Keratinocyte (primary cell): ENCODE data around the gene DCDC2. TPM values are rescaled to one million over a fixed set of nuclear protein-coding genes. Genes with fewer than 3 reads are reported as not detected.

Experiments used
- DNase-seq: peaks from one replicate; pipeline ENCODE4 v3.0.0-alpha.2; 2011; ENCODE audit warnings: low read depth, missing footprints, low spot score
- FAIRE-seq: peaks from 2 replicates; lab custom pipeline; 2011; peaks lifted over from hg19 to GRCh38; lab: Jason Lieb, UNC
- H2AFZ ChIP-seq: 2 replicates; pipeline ENCODE4 v1.6.0; 2012; ENCODE audit warnings: low read length, control low read depth, inconsistent platforms; ENCODE audit not compliant: control insufficient read depth
- H3K27ac ChIP-seq: 2 replicates; pipeline ENCODE4 v1.5.1; 2011; ENCODE audit warnings: low read length; ENCODE audit not compliant: control insufficient read depth, insufficient read depth
- H3K27me3 ChIP-seq: 3 replicates; pipeline ENCODE4 v1.6.0; 2011; ENCODE audit warnings: low read length; ENCODE audit not compliant: control insufficient read depth, insufficient read depth; ENCODE audit errors: extremely low read depth
- H3K36me3 ChIP-seq, 2 experiments: 2 replicates in 1 of 2; 3 replicates in 1 of 2; pipeline ENCODE4 v1.5.1; 2011; ENCODE audit warnings: low read length in 2 of 2, mild to moderate bottlenecking in 1 of 2; ENCODE audit not compliant: control insufficient read depth in 2 of 2, insufficient read depth in 2 of 2; ENCODE audit errors: extremely low read depth in 1 of 2
- H3K4me1 ChIP-seq: 3 replicates; pipeline ENCODE4 v1.5.1; 2011; ENCODE audit warnings: low read length; ENCODE audit not compliant: control insufficient read depth, insufficient read depth; ENCODE audit errors: extremely low read depth
- H3K4me2 ChIP-seq: 3 replicates; pipeline ENCODE4 v1.6.0; 2011; ENCODE audit warnings: low read depth, low read length; ENCODE audit not compliant: control insufficient read depth, insufficient read depth; ENCODE audit errors: extremely low read depth
- H3K4me3 ChIP-seq, 3 experiments: fragments of 200-600 bp in 1 of 3; sonication (generic) in 1 of 3; 2 replicates in 2 of 3; 3 replicates in 1 of 3; pipeline ENCODE4 v1.5.1; 2011 to 2016; ENCODE audit warnings: low read length in 3 of 3, mild to moderate bottlenecking in 3 of 3, control low read depth in 2 of 3, inconsistent platforms in 1 of 3, low read depth in 1 of 3, mixed read lengths in 1 of 3, mixed run types in 1 of 3, moderate library complexity in 1 of 3; ENCODE audit not compliant: control insufficient read depth in 2 of 3, insufficient read depth in 2 of 3; ENCODE audit errors: extremely low read depth in 1 of 3
- H3K79me2 ChIP-seq: 2 replicates; pipeline ENCODE4 v1.6.0; 2012; ENCODE audit warnings: low read length; ENCODE audit not compliant: control insufficient read depth, insufficient read depth
- H3K9ac ChIP-seq: 3 replicates; pipeline ENCODE4 v1.6.0; 2011; ENCODE audit warnings: low read length; ENCODE audit not compliant: control insufficient read depth, insufficient read depth; ENCODE audit errors: extremely low read depth
- H3K9me1 ChIP-seq: 3 replicates; pipeline ENCODE4 v1.6.0; 2011; ENCODE audit warnings: low read length; ENCODE audit not compliant: control insufficient read depth, insufficient read depth; ENCODE audit errors: extremely low read depth
- H3K9me3 ChIP-seq: 2 replicates; pipeline ENCODE4 v1.5.1; 2012; ENCODE audit warnings: low read depth, low read length; ENCODE audit not compliant: control insufficient read depth
- H4K20me1 ChIP-seq: 3 replicates; pipeline ENCODE4 v1.6.0; 2011; ENCODE audit warnings: low read length; ENCODE audit not compliant: control insufficient read depth, insufficient read depth; ENCODE audit errors: extremely low read depth
- CTCF ChIP-seq, 3 experiments: IDR thresholded peaks in 1 of 3; conservative IDR thresholded peaks in 1 of 3; optimal IDR thresholded peaks in 1 of 3; 2 replicates in 2 of 3; 3 replicates in 1 of 3; pipeline versions ENCODE3 to v1.5.1; 2011; ENCODE audit warnings: low read length in 3 of 3, mild to moderate bottlenecking in 3 of 3, moderate library complexity in 2 of 3, control low read depth in 1 of 3, inconsistent platforms in 1 of 3; ENCODE audit not compliant: insufficient read depth in 2 of 3; ENCODE audit errors: extremely low read depth in 1 of 3
- EZH2 ChIP-seq: IDR thresholded peaks from one replicate; pipeline ENCODE4 v1.6.1; 2012; ENCODE audit warnings: inconsistent platforms, mild to moderate bottlenecking, low read length, moderate library complexity
- dilution Hi-C: fragments of 300-500 bp; cut with MboI; formaldehyde crosslinking; loops from one replicate; pipeline ENCODE4 v1.7.0; 2020; ENCODE audit warnings: low sequenced_read_pairs; ENCODE audit not compliant: extremely low pct_ligation_motif_present
- polyA plus RNA-seq, 5 experiments: library from polyadenylated mRNA; depleted of rRNA in 3 of 5; stranded (reverse) in 3 of 5; stranded (forward) in 1 of 5; unstranded in 1 of 5; fragments of >200 nt; gene quantifications; 1 replicate in 1 of 5; 2 replicates in 3 of 5; 3 replicates in 1 of 5; pipeline versions ENCODE4 v1.2.1 to v1.2.3, GENCODE V29; 2011 to 2012; ENCODE audit warnings: missing spikeins in 2 of 5, low read depth in 1 of 5, low replicate concordance in 1 of 5

DCDC2 gene
- polyA plus RNA-seq, 1 donor (not counting 4 experiments of a cell fraction or from before 2014, with no cell fraction given), result 0.10 TPM

- H3K79me2 ChIP-seq, result no peaks in the 10 kb centered on the region
- dilution Hi-C loops, result no loop called here
- H3K9me1 ChIP-seq, result no peaks in the 10 kb centered on the region
- H4K20me1 ChIP-seq, result no peaks in the 10 kb centered on the region
- no peak for TF ChIP-seq CTCF (optimal IDR thresholded peaks at IDR 0.05 in 1 of 3, IDR thresholded peaks at IDR 0.05 in 1 of 3, conservative IDR thresholded peaks at IDR 0.05 in 1 of 3; ENCODE audit: extremely low read depth in 1 of 3, insufficient read depth in 2 of 3, low read length in 3 of 3)
- H2AFZ ChIP-seq, result no peak overlapping the region
- no peak overlapping the region for H3K4me2 ChIP-seq
- no peak overlapping the region for H3K27ac ChIP-seq
- H3K4me1 ChIP-seq, result no peaks in the 10 kb centered on the region
- FAIRE-seq, result no peak
- H3K4me3 ChIP-seq, result no peak overlapping the region
- H3K27me3 ChIP-seq, result no peaks in the 10 kb centered on the region
- H3K9me3 ChIP-seq, result no peaks in the 10 kb centered on the region
- no peak overlapping the region for H3K9ac ChIP-seq
- no peaks in the 10 kb centered on the region for H3K36me3 ChIP-seq
- DNase-seq, result no peak
Measured at GRCh38 chr6:24226541-24226940, 131.3 kb downstream of the DCDC2 start.

- H3K4me1 ChIP-seq, result no peaks in the 10 kb centered on the region
- H3K9me3 ChIP-seq, result no peaks in the 10 kb centered on the region
- FAIRE-seq (no peak), DNase-seq (no peak)
- no peaks in the 10 kb centered on the region for H3K9me1 ChIP-seq
- H3K9ac ChIP-seq, result no peak overlapping the region
- H3K36me3 ChIP-seq, result no peaks in the 10 kb centered on the region
- no peak overlapping the region for H3K4me3 ChIP-seq
- H3K79me2 ChIP-seq, result no peaks in the 10 kb centered on the region
- H4K20me1 ChIP-seq, result no peaks in the 10 kb centered on the region
- no peak overlapping the region for H3K27ac ChIP-seq
- dilution Hi-C loops, result no loop called here
- H2AFZ ChIP-seq, result no peak overlapping the region
- no peaks in the 10 kb centered on the region for H3K27me3 ChIP-seq
- no peak overlapping the region for H3K4me2 ChIP-seq
- TF ChIP-seq CTCF (optimal IDR thresholded peaks at IDR 0.05 in 1 of 3, IDR thresholded peaks at IDR 0.05 in 1 of 3, conservative IDR thresholded peaks at IDR 0.05 in 1 of 3; ENCODE audit: extremely low read depth in 1 of 3, insufficient read depth in 2 of 3, low read length in 3 of 3), result no peak
- no peak for TF ChIP-seq EZH2
Measured at GRCh38 chr6:24225838-24226237, 132.0 kb downstream of the DCDC2 start.
